ENCODE results near the gene NNT. TPM values are rescaled to one million over a fixed set of nuclear protein-coding genes. Genes with fewer than 3 reads are reported as not detected.

Gene NNT
- total and polyA plus RNA-seq, 2 experiments from 2014 or later, result 55.3 to 102 TPM

DNA sequence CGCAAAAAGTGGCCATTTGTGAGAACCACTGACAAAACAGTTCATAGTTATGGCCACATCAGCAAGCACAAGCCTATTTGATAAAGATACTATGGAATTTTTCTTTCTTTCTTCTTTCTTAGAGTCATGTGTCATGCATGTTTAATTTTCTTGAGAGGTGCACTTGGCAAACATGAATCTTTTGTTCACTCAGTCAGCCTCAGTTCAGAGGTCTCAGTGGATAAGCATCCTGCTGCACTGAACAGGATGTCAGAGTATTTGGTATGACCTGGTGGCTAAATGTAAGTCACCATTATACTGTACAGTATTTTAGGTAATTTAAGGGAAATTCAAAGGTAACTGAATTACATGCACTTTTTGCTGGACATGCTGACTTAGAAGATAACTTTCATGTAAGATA lies 5.4 kb downstream of the NNT start:
- H3K9me2 ChIP-seq (replicated peaks; ENCODE audit: insufficient read depth), result no peaks in the 10 kb centered on the region
- no peaks in the 10 kb centered on the region for H3K27me3 ChIP-seq
- H2AFZ ChIP-seq, result no peak overlapping the region
- DNase-seq (ENCODE audit: low spot score), result no peak
- H3K4me2 ChIP-seq, result no peak overlapping the region
- WGBS (ENCODE audit: low lambda C conversion rate, missing lambda C conversion rate), result 93% methylated on average over 1 of the region's 1 CpG
- no peaks in the 10 kb centered on the region for H3K9me3 ChIP-seq (ENCODE audit: low read depth)
- H4K20me1 ChIP-seq (ENCODE audit: insufficient read depth, poor library complexity, severe bottlenecking), result no peaks in the 10 kb centered on the region
- peaks cover 45% of the 10 kb centered on the region for H3K79me2 ChIP-seq
- TF ChIP-seq EZH2 (IDR thresholded peaks at IDR 0.05; ENCODE audit: borderline replicate concordance) (no peak), EZH2phosphoT487 (IDR thresholded peaks at IDR 0.05; ENCODE audit: low read depth, severe bottlenecking, unreplicated experiment) (no peak)
- TF ChIP-seq, protein P1, sequence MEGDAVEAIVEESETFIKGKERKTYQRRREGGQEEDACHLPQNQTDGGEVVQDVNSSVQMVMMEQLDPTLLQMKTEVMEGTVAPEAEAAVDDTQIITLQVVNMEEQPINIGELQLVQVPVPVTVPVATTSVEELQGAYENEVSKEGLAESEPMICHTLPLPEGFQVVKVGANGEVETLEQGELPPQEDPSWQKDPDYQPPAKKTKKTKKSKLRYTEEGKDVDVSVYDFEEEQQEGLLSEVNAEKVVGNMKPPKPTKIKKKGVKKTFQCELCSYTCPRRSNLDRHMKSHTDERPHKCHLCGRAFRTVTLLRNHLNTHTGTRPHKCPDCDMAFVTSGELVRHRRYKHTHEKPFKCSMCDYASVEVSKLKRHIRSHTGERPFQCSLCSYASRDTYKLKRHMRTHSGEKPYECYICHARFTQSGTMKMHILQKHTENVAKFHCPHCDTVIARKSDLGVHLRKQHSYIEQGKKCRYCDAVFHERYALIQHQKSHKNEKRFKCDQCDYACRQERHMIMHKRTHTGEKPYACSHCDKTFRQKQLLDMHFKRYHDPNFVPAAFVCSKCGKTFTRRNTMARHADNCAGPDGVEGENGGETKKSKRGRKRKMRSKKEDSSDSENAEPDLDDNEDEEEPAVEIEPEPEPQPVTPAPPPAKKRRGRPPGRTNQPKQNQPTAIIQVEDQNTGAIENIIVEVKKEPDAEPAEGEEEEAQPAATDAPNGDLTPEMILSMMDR (IDR thresholded peaks at IDR 0.05; ENCODE audit: poor library complexity), result no peak
- H3K4me3 ChIP-seq, result no peak overlapping the region
- no peaks in the 10 kb centered on the region for H3K4me1 ChIP-seq (ENCODE audit: insufficient read depth)
- H3K27ac ChIP-seq, result no peak overlapping the region
- no peaks in the 10 kb centered on the region for H3K36me3 ChIP-seq (replicated peaks; ENCODE audit: insufficient read depth, low read depth)

DNA sequence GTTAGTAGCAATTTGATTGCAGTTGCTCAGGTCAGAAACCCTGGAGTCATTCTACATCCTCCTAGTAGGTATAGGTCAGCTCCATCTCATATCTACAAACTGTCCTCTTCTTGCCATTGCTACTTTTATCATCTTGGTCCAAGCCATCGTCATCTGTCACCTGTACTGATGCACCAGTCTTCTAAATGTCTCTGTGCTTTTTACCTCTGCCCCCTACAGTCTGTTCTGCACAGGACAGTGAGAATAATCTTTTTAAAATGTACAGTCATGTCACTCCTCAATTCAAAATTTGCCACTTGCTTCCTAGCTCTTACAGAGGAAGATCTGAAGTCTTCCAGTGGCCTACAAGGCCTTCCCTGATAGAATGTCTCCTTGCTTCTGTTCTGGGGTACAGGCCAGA lies 6.8 kb downstream of the NNT start:
- no peak for DNase-seq (ENCODE audit: low spot score)
- WGBS (ENCODE audit: low lambda C conversion rate, missing lambda C conversion rate), result 100% methylated on average over 1 of the region's 1 CpG
- Histone ChIP-seq H4K20me1 (ENCODE audit: insufficient read depth, poor library complexity, severe bottlenecking) (no peaks in the 10 kb centered on the region), H3K4me2 (no peak overlapping the region), H3K9me3 (ENCODE audit: low read depth) (no peaks in the 10 kb centered on the region), H2AFZ (no peak overlapping the region), H3K27ac (no peak overlapping the region), H3K27me3 (no peaks in the 10 kb centered on the region), H3K4me3 (no peak overlapping the region), H3K36me3 (replicated peaks; ENCODE audit: insufficient read depth, low read depth) (no peaks in the 10 kb centered on the region), H3K9me2 (replicated peaks; ENCODE audit: insufficient read depth) (no peaks in the 10 kb centered on the region), H3K4me1 (ENCODE audit: insufficient read depth) (no peaks in the 10 kb centered on the region), H3K79me2 (peaks cover 32% of the 10 kb centered on the region)
- no peak for TF ChIP-seq EZH2 (IDR thresholded peaks at IDR 0.05; ENCODE audit: borderline replicate concordance)
- TF ChIP-seq, protein P1 (IDR thresholded peaks at IDR 0.05; ENCODE audit: poor library complexity), result peak; percentile 9
- no peak for TF ChIP-seq EZH2phosphoT487 (IDR thresholded peaks at IDR 0.05; ENCODE audit: low read depth, severe bottlenecking, unreplicated experiment)

DNA sequence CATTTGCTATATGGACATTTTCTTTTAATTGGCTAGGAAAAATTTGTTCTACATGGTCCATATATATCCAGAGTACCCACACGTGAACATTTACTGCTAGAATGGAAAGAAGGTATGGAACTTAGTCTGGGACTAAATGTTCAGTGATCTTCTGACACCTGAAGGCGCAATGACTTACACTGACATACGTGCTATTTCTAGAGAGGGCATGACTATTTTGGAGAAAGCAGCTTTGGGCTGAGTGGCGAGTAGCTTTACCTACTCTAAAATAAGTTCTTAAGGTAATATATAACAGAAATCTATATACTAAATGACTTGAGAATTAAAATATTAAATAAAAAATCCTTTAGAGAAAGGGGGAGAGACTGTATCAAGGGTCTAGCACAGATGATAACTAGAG lies 10.4 kb downstream of the NNT start:
- no peaks in the 10 kb centered on the region for H3K9me2 ChIP-seq (replicated peaks; ENCODE audit: insufficient read depth)
- no peak overlapping the region for H3K27ac ChIP-seq
- no peak overlapping the region for H2AFZ ChIP-seq
- 96% methylated on average over 4 of the region's 4 CpGs for WGBS (ENCODE audit: low lambda C conversion rate, missing lambda C conversion rate)
- peaks cover 3% of the 10 kb centered on the region for H3K79me2 ChIP-seq
- TF ChIP-seq EZH2 (IDR thresholded peaks at IDR 0.05; ENCODE audit: borderline replicate concordance), result no peak
- TF ChIP-seq, protein P1 (IDR thresholded peaks at IDR 0.05; ENCODE audit: poor library complexity), result no peak
- TF ChIP-seq EZH2phosphoT487 (IDR thresholded peaks at IDR 0.05; ENCODE audit: low read depth, severe bottlenecking, unreplicated experiment), result no peak
- H3K36me3 ChIP-seq (replicated peaks; ENCODE audit: insufficient read depth, low read depth), result no peaks in the 10 kb centered on the region
- no peaks in the 10 kb centered on the region for H3K4me1 ChIP-seq (ENCODE audit: insufficient read depth)
- no peak for DNase-seq (ENCODE audit: low spot score)
- H3K4me3 ChIP-seq, result no peak overlapping the region
- no peaks in the 10 kb centered on the region for H4K20me1 ChIP-seq (ENCODE audit: insufficient read depth, poor library complexity, severe bottlenecking)
- H3K4me2 ChIP-seq, result no peak overlapping the region
- H3K9me3 ChIP-seq (ENCODE audit: low read depth), result no peaks in the 10 kb centered on the region
- no peaks in the 10 kb centered on the region for H3K27me3 ChIP-seq
